GM12874 (cell line): Measurements from ENCODE around the gene SERPINB5.

Experiments used
- TF ChIP-seq, protein P1 (sequence below): IDR thresholded peaks from 2 replicates; pipeline ENCODE4 v1.5.1; 2011; ENCODE audit warnings: low read depth, mild to moderate bottlenecking, control low read depth, low read length, moderate library complexity; ENCODE audit not compliant: insufficient read depth

The SERPINB5 gene

DNA sequence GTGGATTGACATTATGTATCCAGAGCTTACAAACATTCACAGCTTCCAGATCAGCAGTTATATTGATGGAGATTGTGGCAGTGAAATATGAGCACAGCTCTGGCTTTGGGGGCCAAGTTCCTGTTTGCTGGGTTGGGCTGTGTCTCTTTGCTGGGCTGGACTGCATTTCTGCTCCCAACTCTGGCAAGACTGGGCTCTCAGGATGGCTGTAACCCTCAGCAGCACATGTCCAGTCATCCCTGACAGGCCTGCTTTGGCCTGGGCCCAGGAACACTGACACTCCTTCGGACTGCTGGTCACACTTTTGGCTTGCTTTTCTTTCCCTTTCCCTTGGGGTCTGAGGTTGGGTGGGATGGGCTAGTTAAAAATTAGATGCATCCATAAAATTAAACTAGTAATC, 36.5 kb upstream of the SERPINB5 start:
- TF ChIP-seq, protein P1, sequence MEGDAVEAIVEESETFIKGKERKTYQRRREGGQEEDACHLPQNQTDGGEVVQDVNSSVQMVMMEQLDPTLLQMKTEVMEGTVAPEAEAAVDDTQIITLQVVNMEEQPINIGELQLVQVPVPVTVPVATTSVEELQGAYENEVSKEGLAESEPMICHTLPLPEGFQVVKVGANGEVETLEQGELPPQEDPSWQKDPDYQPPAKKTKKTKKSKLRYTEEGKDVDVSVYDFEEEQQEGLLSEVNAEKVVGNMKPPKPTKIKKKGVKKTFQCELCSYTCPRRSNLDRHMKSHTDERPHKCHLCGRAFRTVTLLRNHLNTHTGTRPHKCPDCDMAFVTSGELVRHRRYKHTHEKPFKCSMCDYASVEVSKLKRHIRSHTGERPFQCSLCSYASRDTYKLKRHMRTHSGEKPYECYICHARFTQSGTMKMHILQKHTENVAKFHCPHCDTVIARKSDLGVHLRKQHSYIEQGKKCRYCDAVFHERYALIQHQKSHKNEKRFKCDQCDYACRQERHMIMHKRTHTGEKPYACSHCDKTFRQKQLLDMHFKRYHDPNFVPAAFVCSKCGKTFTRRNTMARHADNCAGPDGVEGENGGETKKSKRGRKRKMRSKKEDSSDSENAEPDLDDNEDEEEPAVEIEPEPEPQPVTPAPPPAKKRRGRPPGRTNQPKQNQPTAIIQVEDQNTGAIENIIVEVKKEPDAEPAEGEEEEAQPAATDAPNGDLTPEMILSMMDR: no peak

DNA sequence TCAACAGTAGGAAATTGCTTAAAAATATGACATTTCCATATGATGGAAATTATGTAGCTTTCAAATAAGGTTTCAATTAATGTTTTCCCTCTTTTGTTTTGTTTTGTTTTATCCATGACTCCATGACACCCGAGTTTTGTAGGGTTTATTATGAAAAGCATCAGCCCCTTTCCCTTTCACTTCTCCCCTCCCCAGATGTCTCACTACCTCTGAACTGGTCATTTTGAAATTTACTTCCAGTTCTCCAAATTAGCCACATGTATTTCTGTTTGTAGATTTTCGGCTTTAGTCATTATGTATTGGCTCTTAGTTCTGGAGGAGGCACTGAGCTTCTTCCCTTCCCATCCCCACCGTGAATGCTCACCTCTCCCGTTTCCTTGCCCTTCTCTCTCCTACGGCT, 35.9 kb upstream of the SERPINB5 start:
- TF ChIP-seq, protein P1: no peak

DNA sequence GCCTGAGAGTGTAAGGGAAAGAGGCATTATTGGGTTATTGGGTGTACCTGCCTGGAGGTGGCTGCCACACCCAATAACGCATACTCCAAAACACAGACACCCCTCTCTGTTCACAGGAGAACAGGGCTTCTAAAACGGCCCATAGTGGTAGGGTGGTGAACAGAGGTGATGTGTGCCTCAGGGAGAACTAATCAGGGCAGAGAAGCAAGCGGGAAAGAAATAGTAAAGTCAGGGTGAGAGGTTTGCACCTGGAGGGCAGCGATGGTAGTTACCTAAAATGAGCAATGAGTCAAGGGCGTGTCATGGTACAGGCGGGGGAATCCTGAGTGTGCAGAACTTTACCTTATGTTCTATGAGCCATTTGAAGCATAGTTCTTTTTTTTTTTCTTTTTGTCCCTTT, 32.9 kb upstream of the SERPINB5 start:
- TF ChIP-seq, protein P1: no peak

DNA sequence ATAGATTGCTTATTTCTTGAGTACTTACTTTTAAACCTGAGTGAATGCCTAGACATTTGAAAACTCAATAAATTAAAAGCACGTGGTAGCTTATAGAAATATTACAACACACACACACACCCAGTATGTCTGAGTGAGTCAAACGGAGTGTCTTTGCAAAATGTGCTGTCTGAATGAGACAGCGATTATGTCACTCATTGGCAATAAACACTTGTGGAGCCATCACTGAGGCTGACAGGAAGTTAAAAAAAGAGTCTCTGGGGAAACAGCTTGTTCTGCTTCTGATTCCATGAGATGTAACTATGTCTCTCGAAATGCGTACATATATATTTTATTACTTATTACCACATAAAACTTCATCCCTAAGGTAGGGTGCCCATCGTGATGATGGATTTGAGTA, 32.2 kb upstream of the SERPINB5 start:
- TF ChIP-seq, protein P1: no peak

DNA sequence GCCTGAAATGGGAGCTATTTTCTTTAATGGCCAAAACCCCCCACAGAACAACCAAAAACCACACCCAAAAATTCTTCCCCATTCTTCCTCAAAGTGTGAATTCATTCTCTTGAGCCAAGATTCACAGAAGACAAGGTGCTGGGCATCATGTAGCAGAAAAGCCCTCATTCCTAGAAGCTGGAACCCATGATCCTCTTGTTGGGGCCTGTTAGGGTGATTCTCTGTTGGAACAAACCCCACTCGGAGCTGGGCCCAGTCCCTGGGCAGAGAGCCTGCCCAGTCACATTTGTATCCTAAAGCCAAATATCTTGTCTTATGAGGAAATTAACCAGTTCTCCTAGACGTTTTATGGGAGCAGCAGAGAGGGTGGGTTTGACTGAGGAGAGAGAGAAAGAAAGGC, 31.7 kb upstream of the SERPINB5 start:
- TF ChIP-seq, protein P1: no peak

DNA sequence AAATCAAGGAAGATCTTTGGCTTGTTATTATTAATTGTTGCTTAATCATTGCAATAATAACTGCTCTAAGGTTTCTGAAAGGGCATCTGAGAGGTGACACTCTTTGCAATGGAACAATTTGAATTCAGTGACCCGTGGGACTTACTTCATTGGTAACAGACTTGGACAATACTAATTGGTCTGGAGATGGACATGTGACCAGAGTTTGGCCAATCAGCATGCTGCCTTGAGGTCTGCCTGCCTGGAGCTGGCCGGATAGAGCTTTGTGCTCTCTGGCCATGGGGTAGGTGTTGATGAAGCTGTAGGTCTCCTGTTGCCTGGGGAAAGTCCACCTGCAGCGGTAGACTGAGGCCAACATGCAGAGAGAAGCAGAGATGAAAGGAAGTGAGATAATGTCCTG, 30.5 kb upstream of the SERPINB5 start:
- TF ChIP-seq, protein P1: no peak

DNA sequence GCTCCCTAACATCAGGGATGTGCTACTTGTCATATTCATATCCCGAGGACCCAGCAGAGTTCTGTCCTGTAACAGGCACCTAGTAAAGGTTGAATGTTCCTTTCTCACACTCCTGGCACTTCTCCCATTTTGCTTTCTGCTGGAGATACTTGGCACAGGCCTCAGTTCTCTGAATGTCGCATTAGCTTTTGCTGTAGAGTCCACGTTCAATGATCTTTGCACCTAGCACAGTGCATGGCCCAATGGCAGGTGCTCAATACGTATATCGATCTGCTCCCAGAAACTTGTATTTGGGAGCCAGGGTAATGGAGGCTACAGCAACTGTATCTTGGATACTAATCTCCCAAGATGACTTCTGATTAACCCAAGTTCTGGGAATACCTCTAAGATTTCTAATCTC, 29.7 kb upstream of the SERPINB5 start:
- TF ChIP-seq, protein P1: no peak

DNA sequence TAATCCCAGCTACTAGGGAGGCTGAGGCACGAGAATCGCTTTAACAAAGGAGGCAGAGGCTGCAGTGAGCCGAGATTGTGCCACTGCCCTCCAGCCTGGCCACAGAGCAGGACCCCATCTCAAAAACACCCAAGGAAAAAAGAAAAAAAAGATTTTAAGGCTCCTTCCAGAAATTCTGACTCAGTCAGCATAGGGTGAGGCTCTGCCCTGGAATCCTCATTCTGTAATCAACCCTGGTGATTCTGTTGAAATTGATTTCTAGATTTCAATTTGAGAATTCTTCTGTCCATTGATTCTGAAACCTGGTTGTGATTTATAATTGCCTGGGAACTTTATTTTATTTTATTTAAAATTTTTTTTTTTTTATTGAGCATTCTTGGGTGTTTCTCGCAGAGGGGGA, 27.3 kb upstream of the SERPINB5 start:
- TF ChIP-seq, protein P1: no peak
